ENCODE data around the gene MFAP1. TPM values are rescaled to one million over a fixed set of nuclear protein-coding genes. Genes with fewer than 3 reads are reported as not detected.

MFAP1 gene
- total RNA-seq, 1 donor from 2014 or later: 18.9 TPM

DNA sequence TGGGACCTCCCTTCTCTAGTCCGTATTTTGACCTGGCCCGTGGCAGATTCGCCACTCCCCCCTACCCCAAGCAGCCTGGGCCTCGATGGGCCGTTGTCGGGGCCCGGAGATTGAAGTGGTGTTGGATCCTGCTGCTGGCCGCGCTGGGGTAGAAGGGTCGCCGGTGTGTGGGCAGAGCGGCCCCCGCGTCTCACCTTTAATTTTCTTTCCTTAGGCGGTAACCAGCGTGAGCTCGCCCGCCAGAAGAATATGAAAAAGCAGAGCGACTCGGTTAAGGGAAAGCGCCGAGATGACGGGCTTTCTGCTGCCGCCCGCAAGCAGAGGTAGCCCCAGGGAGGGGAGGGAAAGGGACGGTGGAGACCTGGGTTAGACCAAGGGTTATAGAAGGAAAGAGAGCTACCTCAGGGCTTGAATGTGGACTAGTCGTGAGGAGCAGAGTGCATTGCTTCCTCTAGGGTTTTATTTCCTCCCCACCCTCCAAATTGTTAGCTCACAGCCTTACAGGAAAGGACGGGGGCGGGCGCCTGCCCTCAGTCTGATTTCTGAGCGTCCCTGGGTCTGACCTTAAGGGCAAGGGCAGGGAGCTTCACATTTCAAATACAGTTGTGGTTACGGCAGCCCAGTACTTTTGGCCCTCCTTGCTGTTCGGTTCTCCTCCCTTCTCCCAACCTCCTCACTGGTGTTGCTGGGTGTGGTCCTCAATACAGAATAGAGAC, 31.6 kb downstream of the MFAP1 start:
- no peak for DNase-seq (ENCODE audit: missing footprints)
- peak; percentile 7 for ATAC-seq
- intact Hi-C loops (cut with DNase I): loop anchor here (5.0 kb wide), 1 partner anchor 399 kb away; no protein-coding TSS in a partner anchor

- DNase-seq (ENCODE audit: missing footprints): peak; percentile 100
- peak; percentile 97 for ATAC-seq
- intact Hi-C loops (cut with DNase I): loop anchor here (5.0 kb wide), 1 partner anchor 400 kb away; no protein-coding TSS in a partner anchor
These were observed 32.3 kb downstream of the MFAP1 start, which contains the start of gene SERF2 for GRCh38 chr15:43791993-43792760. TSS of gene SERF2 (plus strand) at chr15:43792320. CDS start at chr15:43792377, 57 bp downstream.

DNA sequence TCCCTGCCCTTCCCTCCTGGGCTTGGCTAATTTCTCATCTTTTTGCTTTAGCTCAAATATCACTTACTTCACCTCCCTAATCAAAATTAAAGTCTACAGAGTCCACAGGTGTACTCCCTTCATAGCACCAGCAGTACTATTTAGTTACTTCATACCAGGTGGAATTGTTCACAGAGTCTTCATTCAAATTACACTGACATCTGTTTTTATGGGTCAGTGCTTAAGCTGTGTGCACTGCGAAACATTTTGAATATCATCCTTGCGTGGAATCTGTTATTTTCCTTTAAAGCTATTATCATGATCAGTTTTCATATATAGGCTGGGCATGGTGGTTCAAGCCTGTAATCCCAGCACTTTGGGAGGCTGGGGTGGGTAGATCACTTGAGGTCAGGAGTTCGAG, 35.1 kb downstream of the MFAP1 start:
- DNase-seq (ENCODE audit: missing footprints) (no peak), ATAC-seq (no peak)
- intact Hi-C loops (cut with DNase I): no loop called here

DNA sequence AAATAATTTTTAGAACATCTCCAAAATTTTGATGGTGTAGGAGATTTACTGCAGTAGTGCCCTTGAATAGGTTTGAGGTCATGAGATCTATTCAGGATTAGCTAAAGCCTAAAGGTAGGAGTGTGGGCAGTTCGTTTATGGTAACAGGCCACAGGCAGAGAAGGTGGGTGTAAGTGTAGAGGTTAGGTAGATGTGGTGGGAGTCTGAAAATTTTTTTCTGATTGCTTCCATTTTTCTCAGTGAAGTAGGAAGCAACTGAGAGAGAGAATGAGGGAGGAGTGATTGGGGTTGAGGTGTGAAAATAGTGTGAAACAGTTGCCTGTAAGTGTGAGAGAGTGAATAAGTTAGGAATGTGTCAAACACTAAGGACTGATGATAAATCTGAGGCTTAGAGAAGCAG, 45.5 kb downstream of the MFAP1 start:
- intact Hi-C loops (cut with DNase I): loop anchor here (10.0 kb wide), 1 partner anchor 46 kb away; the partner anchor contains the start of genes MFAP1 and WDR76
- no peak for ATAC-seq
- no peak for DNase-seq (ENCODE audit: missing footprints)

DNA sequence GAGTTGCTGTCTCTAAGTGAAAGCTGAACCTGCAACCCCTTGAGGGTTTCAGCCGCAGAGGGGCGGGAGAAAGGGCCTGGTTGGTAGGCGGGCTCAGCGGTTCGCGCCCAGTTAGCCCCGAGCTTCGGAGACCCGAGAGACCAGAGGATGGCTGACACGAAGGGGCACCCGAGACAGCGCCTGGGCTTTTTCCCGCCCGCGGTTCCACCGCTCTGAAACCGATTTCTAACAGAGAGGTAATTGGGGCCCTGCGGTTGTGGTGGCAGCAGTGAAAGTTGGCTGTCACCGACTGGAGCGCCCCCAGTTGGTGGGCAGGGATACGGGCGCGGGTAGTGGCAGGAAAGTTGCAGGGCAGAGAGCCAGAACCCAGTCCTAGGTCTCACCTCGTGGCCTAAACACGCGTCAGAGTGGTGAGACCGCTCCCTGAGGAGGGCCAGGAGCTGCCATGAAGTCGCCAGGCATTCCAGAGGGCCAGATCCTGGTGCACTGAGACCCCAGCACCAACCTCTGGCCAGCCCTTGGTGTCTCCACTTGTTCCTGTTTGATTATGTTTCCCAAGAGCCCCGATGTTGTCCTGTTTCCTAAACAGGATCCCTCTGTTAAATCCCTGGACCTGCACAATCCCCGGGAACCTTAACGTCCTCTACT, 47.1 kb downstream of the MFAP1 start:
- ATAC-seq (peak; percentile 85), DNase-seq (ENCODE audit: missing footprints) (peak; percentile 85)
- intact Hi-C loops (cut with DNase I): loop anchor here (10.0 kb wide), 1 partner anchor 47 kb away; the partner anchor contains the start of genes MFAP1 and WDR76

GRCh38 chr15:43776718-43777266, 47.7 kb downstream of the MFAP1 start, which contains the start of gene ELL3:
TSS of gene ELL3 (minus strand) at chr15:43776966. CDS start at chr15:43776901, 65 bp downstream.
- DNase-seq (ENCODE audit: missing footprints) (peak; percentile 91), ATAC-seq (peak; percentile 88)
- intact Hi-C loops (cut with DNase I): loop anchor here (10.0 kb wide), 1 partner anchor 48 kb away; the partner anchor contains the start of genes MFAP1 and WDR76

- DNase-seq (ENCODE audit: missing footprints) (no peak), ATAC-seq (no peak)
- intact Hi-C loops (cut with DNase I): loop anchor here (10.0 kb wide), 1 partner anchor 49 kb away; the partner anchor contains the start of genes MFAP1 and WDR76
These were observed 48.3 kb downstream of the MFAP1 start for GRCh38 chr15:43776101-43776717.

DNA sequence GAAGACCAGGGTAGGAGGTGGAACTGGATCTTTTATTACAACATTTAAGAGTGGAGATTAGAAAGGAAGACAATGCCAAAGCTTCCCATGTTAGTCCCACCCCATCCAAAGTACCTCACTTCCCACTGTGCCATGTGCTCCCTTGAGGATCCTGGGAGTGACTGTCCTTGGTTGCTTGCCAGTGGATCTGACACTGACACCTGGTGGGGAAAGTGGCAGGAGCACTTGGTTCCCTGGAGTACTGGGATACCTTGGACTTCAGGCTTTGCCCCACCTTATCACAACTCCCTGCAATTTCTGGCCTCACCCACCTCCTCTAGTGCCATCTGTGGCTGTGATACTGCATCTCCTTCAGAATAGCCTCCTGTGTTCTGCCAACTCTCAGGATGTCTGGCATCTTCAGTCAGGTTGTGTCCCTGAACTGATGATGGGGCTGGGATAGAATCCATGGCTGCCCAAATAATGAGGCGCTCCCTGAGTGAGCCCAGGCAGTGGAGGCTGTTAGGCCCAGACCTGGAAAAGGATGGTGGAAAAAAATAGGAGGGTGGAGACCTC, 49.0 kb downstream of the MFAP1 start:
- DNase-seq (ENCODE audit: missing footprints): no peak
- ATAC-seq: no peak
- intact Hi-C loops (cut with DNase I): loop anchor here (10.0 kb wide), 1 partner anchor 49 kb away; the partner anchor contains the start of genes MFAP1 and WDR76

DNA sequence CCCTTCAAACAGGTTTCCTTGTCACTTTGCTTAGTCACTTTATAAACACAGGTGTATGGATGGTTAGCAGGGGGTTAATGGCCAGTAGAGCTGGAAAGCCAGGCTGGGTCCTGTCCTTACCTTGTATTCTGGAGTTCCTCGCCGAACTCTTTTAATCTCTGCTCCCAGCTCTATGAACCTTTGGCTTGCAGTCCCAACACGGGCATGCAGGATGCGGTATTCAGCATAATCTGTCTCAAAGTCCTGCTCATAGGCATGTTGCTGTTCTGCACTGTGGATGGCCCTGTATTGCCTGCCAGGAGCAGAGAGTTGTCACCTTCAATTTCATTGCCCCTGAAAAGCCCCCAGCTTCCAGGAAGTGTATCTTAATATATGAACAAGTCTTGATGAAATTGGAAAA, 50.4 kb downstream of the MFAP1 start:
- DNase-seq (ENCODE audit: missing footprints) (no peak), ATAC-seq (no peak)
- intact Hi-C loops (cut with DNase I): loop anchor here (10.0 kb wide), 1 partner anchor 51 kb away; the partner anchor contains the start of genes MFAP1 and WDR76

GRCh38 chr15:43772624-43773023, 51.9 kb downstream of the MFAP1 start:
- intact Hi-C loops (cut with DNase I): loop anchor here (10.0 kb wide), 1 partner anchor 52 kb away; the partner anchor contains the start of genes MFAP1 and WDR76
- ATAC-seq (no peak), DNase-seq (ENCODE audit: missing footprints) (no peak)

DNA sequence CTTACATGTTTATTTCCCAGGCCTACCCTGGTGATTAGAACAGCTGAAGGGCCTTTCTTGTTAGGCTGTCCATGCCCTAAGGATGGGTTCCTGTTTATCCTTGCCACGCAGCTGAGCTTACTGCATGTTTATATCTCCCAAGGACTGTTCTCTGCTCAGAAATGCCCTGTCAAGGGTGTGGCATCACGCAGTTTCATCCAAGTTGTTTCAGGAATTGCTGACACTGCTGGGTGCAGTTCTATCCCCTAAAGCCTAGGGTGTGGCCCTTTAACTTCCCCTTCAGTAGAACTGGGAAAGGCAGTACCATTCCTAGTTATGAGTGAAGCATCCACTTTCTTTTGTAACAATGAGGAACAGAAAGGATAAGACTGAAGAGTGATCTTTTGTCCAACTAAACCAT, 52.7 kb downstream of the MFAP1 start:
- no peak for DNase-seq (ENCODE audit: missing footprints)
- intact Hi-C loops (cut with DNase I): loop anchor here (10.0 kb wide), 1 partner anchor 53 kb away; the partner anchor contains the start of genes MFAP1 and WDR76
- ATAC-seq: peak; percentile 49

GRCh38 chr15:43769584-43770228, 54.8 kb downstream of the MFAP1 start:
- intact Hi-C loops (cut with DNase I): loop anchor here (10.0 kb wide), 1 partner anchor 55 kb away; the partner anchor contains the start of genes MFAP1 and WDR76
- DNase-seq (ENCODE audit: missing footprints): peak; percentile 69
- ATAC-seq: no peak

DNA sequence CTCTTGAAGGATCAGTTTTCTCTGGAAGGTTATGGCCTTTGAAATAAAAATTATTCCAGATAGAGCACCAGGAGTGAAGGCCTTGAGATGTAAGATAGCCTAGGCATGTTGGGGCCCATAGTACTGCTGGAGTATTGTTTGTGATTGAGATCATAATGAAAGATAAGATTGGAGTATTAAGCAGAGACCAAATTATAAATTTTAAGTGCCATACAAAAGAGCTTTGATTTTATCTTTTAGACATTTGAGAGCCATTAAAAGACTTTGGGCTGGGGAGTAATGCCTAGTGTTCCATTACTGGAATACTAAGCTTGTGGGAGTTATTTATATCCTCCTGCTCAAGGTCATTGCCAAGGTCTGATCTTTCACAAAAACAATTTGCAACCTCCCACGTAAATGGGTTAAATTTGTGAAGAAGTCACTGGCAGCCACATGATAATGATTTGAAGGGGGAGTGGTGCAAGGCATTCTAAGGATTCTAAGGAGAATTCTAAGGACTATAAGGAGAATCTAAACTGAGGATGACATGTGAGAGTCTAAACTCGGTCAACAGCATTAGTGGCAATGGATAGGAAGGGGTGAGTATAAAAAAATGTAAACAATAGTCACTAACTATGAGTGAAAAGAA, 60.6 kb downstream of the MFAP1 start:
- ATAC-seq: no peak
- DNase-seq (ENCODE audit: missing footprints): no peak
- intact Hi-C loops (cut with DNase I): no loop called here

DNA sequence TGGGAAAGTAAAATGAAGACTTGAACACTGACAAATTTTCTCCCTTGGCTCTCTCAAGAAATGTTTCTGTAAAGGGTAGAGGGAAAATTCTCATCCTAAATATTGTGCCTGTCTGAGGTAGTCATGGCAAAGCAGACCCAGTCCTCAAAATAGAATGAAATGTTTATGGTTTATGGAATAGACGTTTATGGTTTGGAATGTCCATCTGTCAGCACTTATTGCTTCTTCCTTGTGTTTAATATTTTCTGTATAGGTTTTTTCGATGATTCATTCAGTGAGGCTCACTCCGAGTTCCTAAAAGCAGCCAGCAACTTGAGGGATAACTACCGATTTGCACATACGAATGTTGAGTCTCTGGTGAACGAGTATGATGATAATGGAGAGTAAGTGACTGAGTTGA, 61.7 kb downstream of the MFAP1 start:
- intact Hi-C loops (cut with DNase I): no loop called here
- no peak for ATAC-seq
- no peak for DNase-seq (ENCODE audit: missing footprints)
